SU-DHL-6 (cell line): ENCODE measurements around the gene ESRRA.

ENCODE experiments used
- EZH2phosphoT487 ChIP-seq: fragments of 200-600 bp; sonication (generic), shearing (Covaris generic); conservative IDR thresholded peaks from 2 replicates; pipeline ENCODE4 v1.6.1; 2018; ENCODE audit warnings: mild to moderate bottlenecking, antibody characterized with exemption, low read length, moderate library complexity, mixed read lengths
- TF ChIP-seq, protein P1 (sequence below): fragments of 200-600 bp; sonication (generic); IDR thresholded peaks from one replicate; pipeline ENCODE4 v1.5.1; 2017; ENCODE audit warnings: antibody characterized with exemption, mild to moderate bottlenecking, low read length, moderate library complexity; ENCODE audit not compliant: insufficient read depth, poor library complexity, severe bottlenecking

DNA sequence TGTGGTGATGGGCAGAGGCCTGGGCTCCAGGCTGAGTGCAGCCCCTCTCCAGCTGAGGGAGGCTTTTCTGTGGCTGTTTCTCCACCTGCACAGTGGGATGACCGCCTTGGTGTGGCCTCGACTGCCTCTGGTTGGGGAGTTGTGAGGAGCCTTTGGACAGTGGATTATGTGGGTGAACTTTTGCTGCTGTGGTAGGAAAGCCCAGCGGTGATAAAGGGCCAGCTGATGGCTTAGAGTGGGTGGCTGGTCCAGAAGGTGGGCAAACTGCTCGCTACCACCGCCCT, 1.4 kb upstream of the ESRRA start:
- no peak for TF ChIP-seq EZH2phosphoT487
- TF ChIP-seq, protein P1, sequence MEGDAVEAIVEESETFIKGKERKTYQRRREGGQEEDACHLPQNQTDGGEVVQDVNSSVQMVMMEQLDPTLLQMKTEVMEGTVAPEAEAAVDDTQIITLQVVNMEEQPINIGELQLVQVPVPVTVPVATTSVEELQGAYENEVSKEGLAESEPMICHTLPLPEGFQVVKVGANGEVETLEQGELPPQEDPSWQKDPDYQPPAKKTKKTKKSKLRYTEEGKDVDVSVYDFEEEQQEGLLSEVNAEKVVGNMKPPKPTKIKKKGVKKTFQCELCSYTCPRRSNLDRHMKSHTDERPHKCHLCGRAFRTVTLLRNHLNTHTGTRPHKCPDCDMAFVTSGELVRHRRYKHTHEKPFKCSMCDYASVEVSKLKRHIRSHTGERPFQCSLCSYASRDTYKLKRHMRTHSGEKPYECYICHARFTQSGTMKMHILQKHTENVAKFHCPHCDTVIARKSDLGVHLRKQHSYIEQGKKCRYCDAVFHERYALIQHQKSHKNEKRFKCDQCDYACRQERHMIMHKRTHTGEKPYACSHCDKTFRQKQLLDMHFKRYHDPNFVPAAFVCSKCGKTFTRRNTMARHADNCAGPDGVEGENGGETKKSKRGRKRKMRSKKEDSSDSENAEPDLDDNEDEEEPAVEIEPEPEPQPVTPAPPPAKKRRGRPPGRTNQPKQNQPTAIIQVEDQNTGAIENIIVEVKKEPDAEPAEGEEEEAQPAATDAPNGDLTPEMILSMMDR = no peak
